Pericardium fibroblast (primary cell): ENCODE measurements around the gene PIGP. TPM values are rescaled to one million over a fixed set of nuclear protein-coding genes. Genes with fewer than 3 reads are reported as not detected.

Source experiments
- total RNA-seq: library from RNA; depleted of rRNA; stranded (reverse); fragments of >200 nt; gene quantifications from 2 replicates; pipeline ENCODE4 v1.2.3, GENCODE V29; 2015

The PIGP gene
- 13.5 and 33.8 TPM in 2 replicates for total RNA-seq

GRCh38 chr21:37072988-37073416 is at the start of gene PIGP, which contains the start of gene TTC3:
Gene PIGP, minus strand, starts transcription at chr21:37073071. Its CDS starts 556 bp downstream, at chr21:37072515.
Gene TTC3, plus strand, starts transcription at chr21:37073254. Its CDS starts 14,004 bp downstream, at chr21:37087258.

Other genes with a start within 250 kb of the PIGP start
- gene HLCS, start 106.4 kb downstream of the PIGP start, total RNA-seq = 11.0 and 11.6 TPM in 2 replicates
- not detected in 2 replicates for gene RIPPLY3, start 66.4 kb downstream of the PIGP start, total RNA-seq
- 128 and 139 TPM in 2 replicates for gene TTC3, start 183 bp upstream of the PIGP start, total RNA-seq
- gene VPS26C, start 194.3 kb upstream of the PIGP start, total RNA-seq = 42.4 and 67.4 TPM in 2 replicates